GM12891 (cell line): ENCODE data around the gene TYRO3.

Experiments used
- PAX5 ChIP-seq: IDR thresholded peaks from 2 replicates; pipeline ENCODE4 v1.6.1; 2011; ENCODE audit warnings: low read length, moderate library complexity, mild to moderate bottlenecking; ENCODE audit not compliant: insufficient read depth, severe bottlenecking
- POLR2A ChIP-seq: IDR thresholded peaks from 2 replicates; pipeline ENCODE4 v1.6.1; 2011; ENCODE audit warnings: low read depth, low read length, control low read depth
- POLR2AphosphoS5 ChIP-seq: IDR thresholded peaks from 2 replicates; pipeline ENCODE4 v1.6.1; 2011; ENCODE audit warnings: low read depth, low read length, control low read depth
- POU2F2 ChIP-seq: IDR thresholded peaks from 2 replicates; pipeline ENCODE4 v1.6.1; 2011; ENCODE audit warnings: low read depth, mild to moderate bottlenecking, control low read depth, low read length, moderate library complexity
- TAF1 ChIP-seq: IDR thresholded peaks from 2 replicates; pipeline ENCODE4 v1.6.1; 2011; ENCODE audit warnings: low read depth, low read length, control low read depth

GRCh38 chr15:41609123-41609522 is 50.1 kb downstream of the TYRO3 start:
- no peak for TF ChIP-seq POLR2A
- TF ChIP-seq PAX5: no peak
- TF ChIP-seq TAF1: no peak
- no peak for TF ChIP-seq POLR2AphosphoS5
- no peak for TF ChIP-seq POU2F2
